ENCODE data around the gene ARHGEF10L.

Gene ARHGEF10L

GRCh38 chr1:17645068-17645911, 105.8 kb downstream of the ARHGEF10L start:
- TF ChIP-seq CTCF (IDR thresholded peaks at IDR 0.05; ENCODE audit: control insufficient read depth, extremely low read depth, insufficient read depth), result no peak
- no peak overlapping the region for H3K4me3 ChIP-seq (ENCODE audit: low read depth, low read length)
- DNase-seq (ENCODE audit: low read depth), result no peak

DNA sequence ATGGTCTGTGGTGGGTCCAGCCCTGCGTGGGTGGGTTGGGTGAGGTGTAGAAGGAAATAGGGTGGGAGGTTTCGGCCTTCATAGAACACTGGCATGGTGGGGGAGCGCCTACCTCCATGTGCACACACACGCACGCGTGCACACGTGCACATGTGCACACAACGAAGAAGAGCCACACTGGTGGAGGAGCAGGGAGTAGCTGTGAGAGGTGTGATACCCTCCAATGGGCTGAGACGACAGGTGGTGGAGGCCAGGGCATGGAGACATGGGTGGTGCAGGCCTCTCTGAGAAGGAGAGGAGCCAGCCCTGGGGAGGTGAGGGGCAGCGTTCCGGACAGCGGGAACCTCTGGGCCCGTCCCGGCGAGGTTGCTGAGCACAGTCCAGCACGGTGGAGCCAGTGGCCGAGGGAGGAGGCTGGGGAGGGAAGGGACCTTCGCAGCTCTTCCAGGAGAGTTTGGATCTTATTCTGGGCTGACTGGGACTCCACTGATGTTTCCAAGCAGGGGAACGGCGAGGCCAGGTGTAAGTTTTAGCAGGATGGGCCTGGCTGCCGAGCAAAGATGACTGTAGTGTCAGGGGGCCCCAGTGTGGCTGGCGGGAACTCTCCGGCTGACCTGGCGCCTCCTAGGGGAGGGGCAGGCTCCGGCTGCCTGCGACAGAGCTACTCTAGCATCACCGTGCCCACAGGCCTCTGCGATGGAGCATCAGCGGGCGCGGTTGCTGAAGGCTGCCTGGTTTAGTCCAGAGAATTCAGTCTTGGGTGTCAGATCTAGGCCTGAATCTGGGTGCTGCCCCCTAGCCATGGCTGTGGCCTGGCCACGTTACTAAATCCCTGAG, 107.2 kb downstream of the ARHGEF10L start:
- no peak for TF ChIP-seq CTCF (IDR thresholded peaks at IDR 0.05; ENCODE audit: control insufficient read depth, extremely low read depth, insufficient read depth)
- H3K4me3 ChIP-seq (ENCODE audit: low read depth, low read length), result no peak overlapping the region
- no peak for DNase-seq (ENCODE audit: low read depth)

DNA sequence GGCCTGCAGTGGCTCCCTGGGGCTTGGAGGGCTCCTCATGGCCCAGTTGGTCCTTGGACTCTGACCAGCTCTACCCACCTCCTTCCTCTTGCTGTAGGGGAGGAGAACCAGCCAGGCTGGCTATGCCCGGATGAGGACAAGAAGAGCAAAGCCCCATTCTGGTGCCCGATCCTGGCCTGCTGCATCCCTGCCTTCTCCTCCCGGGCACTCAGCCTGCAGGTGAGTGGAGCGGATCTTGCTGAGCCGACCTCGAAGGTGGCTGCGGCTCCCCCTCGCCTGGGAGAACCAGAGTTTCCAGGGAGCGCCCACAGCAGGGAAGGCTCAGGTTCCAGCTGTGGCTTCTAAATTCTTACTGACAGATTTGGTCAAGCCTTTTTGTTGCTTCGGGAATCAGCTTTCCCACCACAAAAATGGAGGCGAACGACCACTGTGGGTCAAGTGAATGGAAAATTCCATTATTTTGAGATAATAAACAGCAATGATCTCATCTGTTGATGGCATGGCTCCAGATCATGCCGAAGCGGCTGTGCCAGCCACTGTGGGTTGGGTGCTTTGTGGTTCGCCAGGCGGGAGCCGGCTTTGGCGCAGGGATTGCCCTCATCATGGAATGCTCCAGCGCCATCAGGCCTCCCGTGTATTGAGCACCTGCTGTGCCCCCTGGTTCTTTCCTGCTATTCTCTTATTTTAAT, 109.1 kb downstream of the ARHGEF10L start:
- no peak for DNase-seq (ENCODE audit: low read depth)
- TF ChIP-seq CTCF (IDR thresholded peaks at IDR 0.05; ENCODE audit: control insufficient read depth, extremely low read depth, insufficient read depth), result no peak
- no peak overlapping the region for H3K4me3 ChIP-seq (ENCODE audit: low read depth, low read length)

GRCh38 chr1:17649371-17650106, 110.0 kb downstream of the ARHGEF10L start:
- no peak overlapping the region for H3K4me3 ChIP-seq (ENCODE audit: low read depth, low read length)
- TF ChIP-seq CTCF (IDR thresholded peaks at IDR 0.05; ENCODE audit: control insufficient read depth, extremely low read depth, insufficient read depth), result no peak
- no peak for DNase-seq (ENCODE audit: low read depth)

GRCh38 chr1:17653276-17653675, 113.8 kb downstream of the ARHGEF10L start:
- no peak for TF ChIP-seq CTCF (IDR thresholded peaks at IDR 0.05; ENCODE audit: control insufficient read depth, extremely low read depth, insufficient read depth)
- no peak overlapping the region for H3K4me3 ChIP-seq (ENCODE audit: low read depth, low read length)
- DNase-seq (ENCODE audit: low read depth), result no peak

GRCh38 chr1:17653728-17654351, 114.3 kb downstream of the ARHGEF10L start:
- no peak overlapping the region for H3K4me3 ChIP-seq (ENCODE audit: low read depth, low read length)
- TF ChIP-seq CTCF (IDR thresholded peaks at IDR 0.05; ENCODE audit: control insufficient read depth, extremely low read depth, insufficient read depth), result peak; percentile 51
- DNase-seq (ENCODE audit: low read depth), result no peak
